C4-2B (cell line): ENCODE data around the gene MDK.

Experiments used
- CTCF ChIP-seq: fragments of 450-650 bp; conservative IDR thresholded peaks from 2 replicates; pipeline ENCODE4 v1.5.1; 2017; ENCODE audit warnings: mild to moderate bottlenecking
- ZFX ChIP-seq: fragments of 450-650 bp; IDR thresholded peaks from 2 replicates; pipeline ENCODE4 v1.6.1; 2017

- TF ChIP-seq CTCF = no peak
- TF ChIP-seq ZFX = no peak
Observed at GRCh38 chr11:46345881-46346484, 35.5 kb upstream of the MDK start.
